ENCODE data around the gene ANP32E.

GRCh38 chr1:150261367-150261766 lies 25.5 kb upstream of the ANP32E start:
- TF ChIP-seq CTCF (IDR thresholded peaks at IDR 0.05) (no peak), POLR2AphosphoS5 (IDR thresholded peaks at IDR 0.05) (no peak), POLR2A (IDR thresholded peaks at IDR 0.05) (no peak)
